SKM-1 treated with dmso at 0.1 percent for 144 hours (cell line): ENCODE results near the gene LMX1A.

Experiments used
- DNase-seq: peaks from one replicate; lab custom pipeline; 2025; ENCODE audit not compliant: unreplicated experiment; lab: John Stamatoyannopoulos, UW

The LMX1A gene

DNA sequence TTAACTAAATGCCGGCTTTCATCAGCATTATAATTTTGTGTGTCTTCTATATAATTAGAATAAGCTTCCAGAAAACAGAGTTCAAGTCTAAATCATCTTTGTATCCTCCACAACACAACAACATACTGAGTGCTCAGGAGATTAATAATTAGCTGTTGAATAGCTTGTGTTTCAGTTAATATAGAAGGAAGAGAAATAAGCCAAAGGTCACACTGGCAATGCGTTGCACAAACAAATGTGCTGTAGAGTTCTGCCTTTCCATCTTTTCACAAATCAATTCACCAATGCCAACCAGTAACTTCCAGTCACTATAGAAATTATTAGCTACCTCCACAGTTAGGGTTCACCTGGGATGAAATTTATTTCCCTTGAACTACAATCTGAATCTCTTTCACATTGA is 132.0 kb downstream of the LMX1A start:
- DNase-seq: no peak

DNA sequence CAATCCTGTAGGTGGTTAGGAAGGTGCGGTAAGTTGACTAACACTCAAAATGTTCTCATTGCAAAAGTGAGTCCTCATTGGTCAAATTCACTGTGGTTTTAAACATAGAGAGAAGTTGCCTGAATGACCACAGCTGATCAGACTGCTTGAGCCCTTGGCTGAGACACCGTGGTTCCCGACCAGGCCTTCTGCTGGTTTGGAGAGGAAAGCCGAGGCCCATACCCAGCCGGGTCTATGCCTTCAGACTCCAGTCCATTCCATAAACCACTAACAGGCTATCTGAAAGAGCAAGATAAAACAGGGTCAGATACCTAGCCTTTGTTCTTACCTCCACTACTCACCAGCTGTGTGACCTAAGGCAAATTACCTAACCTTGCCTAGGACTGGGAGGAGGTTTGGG is 133.9 kb downstream of the LMX1A start:
- DNase-seq: no peak

DNA sequence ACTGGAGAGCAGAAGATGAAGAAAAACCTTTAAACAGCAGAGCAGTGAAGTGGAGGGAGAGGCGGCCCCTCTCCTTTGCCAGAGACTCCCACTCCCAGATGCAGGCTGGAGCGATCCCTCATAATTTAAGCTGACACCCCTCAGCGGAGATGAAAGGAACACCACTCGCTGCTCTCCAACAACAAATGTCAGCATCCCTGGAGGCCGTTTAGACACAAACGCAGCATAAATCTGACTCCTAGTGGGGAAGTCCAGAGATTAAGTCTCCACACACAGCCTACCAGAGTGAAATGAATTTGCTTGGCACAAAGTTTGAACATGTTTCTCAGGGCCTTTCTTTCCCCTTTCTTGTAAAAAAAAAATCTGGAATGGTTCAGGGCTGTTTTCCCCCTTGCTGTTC is 137.8 kb downstream of the LMX1A start:
- DNase-seq: no peak

GRCh38 chr1:165217958-165218357 is 138.6 kb downstream of the LMX1A start:
- DNase-seq: no peak

DNA sequence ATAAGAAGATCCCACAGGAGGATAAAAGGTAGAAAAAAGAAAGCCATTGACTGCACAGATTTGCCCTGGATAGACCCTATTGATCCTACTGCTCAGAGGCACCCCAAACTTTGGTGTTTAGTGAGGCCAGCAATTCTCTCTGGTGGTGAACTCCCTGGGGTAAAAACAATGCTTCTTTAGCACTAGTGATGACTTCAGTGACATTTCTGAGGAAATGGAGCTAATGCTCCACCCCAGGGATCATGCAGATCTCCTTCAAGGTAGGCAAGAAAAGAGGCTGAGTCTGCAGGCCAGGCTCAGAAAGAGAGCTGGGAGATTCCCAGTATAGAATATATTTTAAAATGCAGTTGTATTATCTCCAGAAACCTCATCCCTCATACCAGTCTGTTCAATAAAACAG is 140.3 kb downstream of the LMX1A start:
- no peak for DNase-seq

DNA sequence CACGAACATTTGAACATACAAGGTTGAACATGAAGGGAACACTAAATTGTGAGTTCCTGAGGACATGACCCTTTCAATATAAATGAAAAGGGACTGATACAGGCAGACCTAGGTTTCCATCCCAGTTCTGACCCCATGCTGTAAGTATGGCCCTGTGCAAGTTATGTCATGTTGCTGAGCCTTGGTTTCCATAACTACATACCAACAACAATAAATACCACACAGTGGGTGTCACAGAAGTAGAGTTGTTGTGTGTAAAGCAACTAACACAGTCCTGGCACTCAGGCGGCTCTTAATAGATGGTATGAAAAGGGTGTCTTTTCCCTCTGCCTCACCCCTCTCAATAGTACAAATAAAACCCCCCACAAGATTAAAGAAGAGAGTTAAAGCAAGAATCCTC is 140.8 kb downstream of the LMX1A start:
- DNase-seq: no peak

DNA sequence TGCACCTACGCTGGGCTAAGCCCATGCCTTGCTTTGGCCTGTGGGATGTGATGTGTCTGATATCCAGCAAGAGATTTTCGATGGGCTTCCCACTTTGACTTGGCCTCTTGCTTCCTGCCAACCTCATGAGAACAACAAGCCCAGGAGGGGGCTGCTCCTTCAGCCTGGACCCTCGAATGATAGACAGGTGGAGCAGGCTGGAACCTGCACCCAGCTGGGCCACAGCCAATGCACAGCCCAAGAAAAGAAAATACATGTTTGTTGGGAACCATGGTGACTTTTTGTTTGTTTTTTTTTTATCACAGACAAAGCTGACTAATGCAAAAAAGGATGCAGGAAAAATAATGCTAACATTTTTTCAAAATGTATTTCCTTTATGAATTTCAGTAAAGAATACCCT is 144.3 kb downstream of the LMX1A start:
- DNase-seq: no peak

DNA sequence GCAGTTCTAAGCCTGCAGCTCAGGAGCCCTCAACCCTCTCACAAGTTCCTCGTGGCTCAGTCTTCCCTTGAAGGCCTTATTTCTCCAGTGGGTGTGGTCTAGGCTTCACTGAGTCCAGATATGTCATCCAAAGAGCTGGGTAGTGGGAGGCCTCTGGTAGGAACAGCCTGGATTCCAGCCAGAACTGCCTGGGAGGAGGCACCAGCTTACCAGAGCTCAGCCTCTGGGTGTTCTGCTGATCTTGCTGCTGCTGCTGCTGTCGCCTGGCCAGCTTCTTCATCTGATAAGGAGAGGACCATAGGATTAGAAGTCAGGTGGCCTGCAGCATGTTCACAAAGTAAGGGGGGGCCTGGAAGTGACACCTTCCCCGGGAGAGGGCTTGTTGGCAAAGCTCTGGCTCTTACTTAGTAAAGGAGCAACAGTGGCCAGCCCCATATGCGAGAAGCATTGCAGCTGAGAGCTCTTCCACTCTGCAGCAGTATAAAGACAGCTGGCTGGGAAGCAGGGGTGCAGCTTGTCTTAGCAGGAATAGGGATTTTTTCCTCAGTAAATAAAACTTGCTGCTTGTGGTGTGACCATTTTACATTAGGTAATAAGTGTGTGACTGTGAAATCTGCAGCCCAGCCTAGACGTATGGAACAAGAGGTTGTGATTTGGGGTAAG is 148.5 kb downstream of the LMX1A start:
- DNase-seq: no peak

DNA sequence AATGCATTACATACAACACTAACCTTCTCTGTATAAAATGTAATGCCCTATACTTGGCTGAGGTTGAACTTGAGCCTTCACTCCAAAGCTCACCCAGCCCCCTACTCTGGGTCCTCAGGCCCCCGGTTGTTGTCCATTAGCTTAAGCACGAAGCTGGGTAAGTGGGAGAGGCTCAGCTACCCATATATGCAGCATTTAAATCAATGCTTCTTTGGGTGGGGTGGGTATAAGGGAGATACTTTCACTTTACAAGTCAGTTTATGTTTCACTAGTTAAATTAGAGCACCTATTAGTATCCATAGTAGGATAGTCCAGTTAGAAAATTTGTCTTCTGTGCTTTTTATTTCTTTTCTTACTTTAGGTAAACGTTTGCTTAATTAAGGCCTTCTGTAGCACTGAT is 151.4 kb downstream of the LMX1A start:
- no peak for DNase-seq

GRCh38 chr1:165204548-165204947 is 152.0 kb downstream of the LMX1A start:
- DNase-seq: no peak

- DNase-seq: no peak
Observed at GRCh38 chr1:165191087-165191486, 165.4 kb downstream of the LMX1A start.

GRCh38 chr1:165189913-165190312 is 166.6 kb downstream of the LMX1A start:
- no peak for DNase-seq

DNA sequence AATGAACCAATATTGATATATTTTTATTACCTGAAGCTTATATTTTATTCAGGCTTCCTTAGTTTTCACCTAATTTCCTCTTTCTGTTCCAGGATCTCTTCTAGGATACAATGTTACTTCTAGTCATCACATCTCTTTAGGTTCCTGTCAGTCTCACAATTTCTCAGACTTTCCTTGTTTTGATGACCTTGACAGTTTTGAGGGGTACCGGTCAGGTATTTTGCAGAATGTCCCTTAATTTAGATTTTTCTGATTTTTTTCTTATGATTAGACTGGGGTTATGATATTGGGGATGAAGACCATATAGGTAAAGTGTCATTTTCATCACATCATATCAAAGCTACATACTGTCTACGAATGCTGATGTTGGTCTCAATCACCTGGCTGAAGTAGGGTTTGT is 167.5 kb downstream of the LMX1A start:
- DNase-seq: no peak

DNA sequence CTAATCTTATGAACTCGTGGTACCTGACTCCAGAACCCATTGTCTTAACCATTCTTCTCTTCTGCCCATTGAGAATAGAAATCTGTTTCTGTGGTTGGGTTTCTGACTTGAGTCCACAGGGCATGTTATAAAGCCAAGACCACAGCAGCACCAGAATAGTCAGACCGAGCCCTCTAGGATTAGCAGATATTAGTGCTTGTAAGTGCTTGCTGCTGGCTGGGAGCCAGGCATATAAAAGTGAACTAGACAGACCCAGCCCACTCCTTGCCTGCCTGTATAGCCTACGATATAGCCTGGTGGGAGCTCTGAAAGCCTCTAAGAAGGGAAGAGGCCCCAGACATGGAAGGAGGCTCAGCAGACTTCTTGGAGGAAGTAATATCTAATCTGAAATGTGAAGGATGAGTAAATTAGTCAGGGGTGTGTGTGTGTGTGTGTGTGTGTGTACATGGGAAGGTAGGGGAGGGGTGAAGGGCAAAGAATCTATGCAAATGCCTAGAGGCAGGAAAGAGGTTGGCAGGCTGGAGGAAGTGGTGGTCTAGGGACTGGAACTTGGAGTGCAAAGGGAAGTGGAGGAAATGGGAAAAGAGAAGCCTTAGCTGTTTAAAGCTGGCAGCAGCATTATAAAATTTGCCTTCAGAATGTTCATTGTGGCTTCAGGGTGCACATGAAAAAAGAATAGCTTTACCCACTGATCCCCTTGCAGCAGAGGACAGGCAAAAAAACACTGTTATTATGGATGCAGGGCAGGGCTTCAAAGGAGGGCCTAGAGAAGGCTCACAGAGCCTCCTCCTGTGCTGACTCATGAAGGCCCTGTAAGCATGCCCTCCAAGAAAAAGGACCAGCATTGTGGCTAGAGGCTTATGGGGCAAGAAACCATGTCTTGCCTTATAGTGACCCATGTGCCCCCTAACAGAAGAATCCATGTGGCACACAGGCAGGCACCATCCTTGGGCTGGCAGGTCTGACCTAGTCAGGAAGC is 169.2 kb downstream of the LMX1A start:
- DNase-seq: no peak

GRCh38 chr1:165185161-165185889 is 171.2 kb downstream of the LMX1A start:
- DNase-seq: no peak

GRCh38 chr1:165182975-165183374 is 173.5 kb downstream of the LMX1A start:
- no peak for DNase-seq

- no peak for DNase-seq
Observed at GRCh38 chr1:165179306-165179705, 177.2 kb downstream of the LMX1A start.

DNA sequence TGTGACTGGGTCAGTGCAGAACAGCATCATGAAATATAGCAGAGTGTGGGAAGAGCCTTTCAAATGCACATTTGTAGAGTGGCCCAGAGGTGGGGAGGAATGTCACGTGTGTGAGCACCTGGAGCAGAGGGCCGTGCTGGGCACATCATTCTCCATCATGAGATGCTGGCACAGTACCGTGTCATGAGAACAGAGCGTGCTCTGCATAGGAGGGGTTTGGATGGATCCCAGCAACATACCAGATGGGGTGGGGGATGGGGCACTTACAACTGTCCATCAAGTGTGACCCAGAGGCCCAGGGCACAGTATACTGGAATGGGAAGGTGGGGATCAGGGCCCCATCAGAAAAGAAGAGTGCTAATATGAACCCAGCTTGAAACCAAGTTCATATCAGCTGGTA is 182.0 kb downstream of the LMX1A start:
- DNase-seq: no peak

DNA sequence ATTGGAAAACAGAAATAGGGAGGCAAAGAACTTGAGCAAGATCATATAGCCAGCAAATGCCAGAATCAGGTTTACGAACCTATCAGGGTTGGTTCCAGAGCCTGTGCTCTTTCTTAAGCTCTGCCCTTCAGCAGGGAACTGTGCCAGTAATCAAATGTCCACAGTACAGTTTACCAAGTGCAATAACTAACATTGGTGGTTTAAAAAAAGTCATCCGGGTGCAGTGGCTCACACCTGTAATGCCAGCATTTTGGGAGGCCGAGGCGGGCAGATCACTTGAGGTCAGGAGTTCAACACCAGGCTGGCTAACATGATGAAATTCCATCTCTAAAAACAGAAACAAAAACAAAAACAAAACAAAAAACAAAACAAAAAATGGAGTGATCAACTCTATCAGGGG is 182.7 kb downstream of the LMX1A start:
- DNase-seq: no peak

GRCh38 chr1:165173409-165173808 is 183.1 kb downstream of the LMX1A start:
- DNase-seq: no peak

- DNase-seq: no peak
Observed at GRCh38 chr1:165172666-165173065, 183.8 kb downstream of the LMX1A start.

DNA sequence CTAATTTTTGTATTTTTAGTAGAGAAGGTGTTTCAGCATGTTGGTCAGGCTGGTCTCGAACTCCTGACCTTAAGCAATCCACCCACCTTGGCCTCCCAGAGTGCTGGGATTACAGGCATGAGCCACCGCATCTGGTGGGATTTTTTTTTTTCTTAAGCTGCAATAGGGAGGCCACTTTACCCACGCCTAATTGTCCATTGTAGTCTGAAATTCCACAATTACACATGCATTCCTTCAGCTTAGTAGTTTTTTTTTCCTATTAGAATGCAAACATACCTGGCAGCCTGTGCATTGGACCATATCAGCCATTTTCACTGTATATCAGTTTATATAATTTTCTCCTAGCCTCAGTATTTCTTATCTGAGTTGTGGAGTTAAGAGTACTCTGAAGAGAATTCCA is 186.8 kb downstream of the LMX1A start:
- DNase-seq: no peak
